ENCODE measurements around the gene FIGN. TPM values are rescaled to one million over a fixed set of nuclear protein-coding genes. Genes with fewer than 3 reads are reported as not detected.

The FIGN gene
- total and polyA plus RNA-seq, 11 donors: 3.0 to 16.5 (median 12.1) TPM

GRCh38 chr2:163551616-163552373 lies 184.0 kb downstream of the FIGN start:
- peaks cover 0 to 7% (median 0%) of the 10 kb centered on the region in 12 donors for H3K4me1 ChIP-seq
- intact Hi-C loops (cut with DNase I): no loop called here
- no peaks in the 10 kb centered on the region for H3K27me3 ChIP-seq
- no peak for DNase-seq
- H3K36me3 ChIP-seq: no peaks in the 10 kb centered on the region
- H3K9me3 ChIP-seq: peaks cover 0 to 6% (median 0%) of the 10 kb centered on the region in 12 donors
- WGBS, 4 donors: 53 to 67% (median 60%) methylated on average over 3 of the region's 3 CpGs
- no peak overlapping the region for H3K27ac ChIP-seq
- H3K4me3 ChIP-seq: no peak overlapping the region
- no peak for ATAC-seq
- TF ChIP-seq CTCF (IDR thresholded peaks at IDR 0.05) (no peak), POLR2A (IDR thresholded peaks at IDR 0.05) (no peak)

GRCh38 chr2:163548970-163549369 lies 186.8 kb downstream of the FIGN start:
- no peaks in the 10 kb centered on the region for H3K27me3 ChIP-seq
- TF ChIP-seq CTCF (IDR thresholded peaks at IDR 0.05): no peak
- no peak for TF ChIP-seq POLR2A (IDR thresholded peaks at IDR 0.05)
- intact Hi-C loops (cut with DNase I): no loop called here
- H3K36me3 ChIP-seq: no peaks in the 10 kb centered on the region
- H3K4me1 ChIP-seq: peaks cover 0 to 7% (median 0%) of the 10 kb centered on the region in 12 donors
- 86 to 99% (median 95%) methylated on average over 3 of the region's 3 CpGs for WGBS, 4 donors
- ATAC-seq: no peak
- H3K4me3 ChIP-seq: no peak overlapping the region
- DNase-seq: no peak
- H3K27ac ChIP-seq: no peak overlapping the region
- peaks cover 0 to 7% (median 0%) of the 10 kb centered on the region in 12 donors for H3K9me3 ChIP-seq

Data from heart left ventricle (tissue), 16 donors.